ENCODE results near the gene FOXO3. TPM values are rescaled to one million over a fixed set of nuclear protein-coding genes. Genes with fewer than 3 reads are reported as not detected.

FOXO3 gene
- total RNA-seq, 3 donors from 2014 or later: 52.4 to 60.4 (median 60.1) TPM

- no peak overlapping the region for H3K4me3 ChIP-seq
- intact Hi-C loops (cut with DNase I, micrococcal nuclease): loop anchor here (2.0 to 10.0 kb wide), 4 partner anchors 295 to 533 kb away; no protein-coding TSS in a partner anchor
- H3K36me3 ChIP-seq (ENCODE audit: low read depth): no peaks in the 10 kb centered on the region
- peak in 2 of 3 donors; percentile 67 to 83 for DNase-seq
- peak; percentile 65 for TF ChIP-seq CTCF (IDR thresholded peaks at IDR 0.05)
- no peaks in the 10 kb centered on the region for H3K9me3 ChIP-seq
- ATAC-seq: peak; percentile 94
- H3K4me1 ChIP-seq (ENCODE audit: low read depth): no peaks in the 10 kb centered on the region
These were observed 18.6 kb upstream of the FOXO3 start for GRCh38 chr6:108541843-108542759.

GRCh38 chr6:108543175-108543940 lies 17.4 kb upstream of the FOXO3 start:
- H3K4me1 ChIP-seq (ENCODE audit: low read depth): no peaks in the 10 kb centered on the region
- H3K36me3 ChIP-seq (ENCODE audit: low read depth): no peaks in the 10 kb centered on the region
- ATAC-seq (no peak), DNase-seq (no peak)
- no peak overlapping the region for H3K4me3 ChIP-seq
- TF ChIP-seq CTCF (IDR thresholded peaks at IDR 0.05): no peak
- H3K9me3 ChIP-seq: no peaks in the 10 kb centered on the region
- intact Hi-C loops (cut with DNase I, micrococcal nuclease): loop anchor here (2.0 to 10.0 kb wide), 4 partner anchors 294 to 531 kb away; no protein-coding TSS in a partner anchor

- Histone ChIP-seq H3K36me3 (ENCODE audit: low read depth) (no peaks in the 10 kb centered on the region), H3K4me3 (no peak overlapping the region), H3K9me3 (no peaks in the 10 kb centered on the region), H3K4me1 (ENCODE audit: low read depth) (no peaks in the 10 kb centered on the region)
- intact Hi-C loops (cut with DNase I, micrococcal nuclease): loop anchor here (5.0 to 10.0 kb wide), 3 partner anchors 293 to 530 kb away; no protein-coding TSS in a partner anchor
- DNase-seq: no peak
- ATAC-seq: no peak
- no peak for TF ChIP-seq CTCF (IDR thresholded peaks at IDR 0.05)
These were observed 16.1 kb upstream of the FOXO3 start for GRCh38 chr6:108544606-108545005.

- no peak for DNase-seq
- no peaks in the 10 kb centered on the region for H3K9me3 ChIP-seq
- no peaks in the 10 kb centered on the region for H3K4me1 ChIP-seq (ENCODE audit: low read depth)
- TF ChIP-seq CTCF (IDR thresholded peaks at IDR 0.05): no peak
- no peak for ATAC-seq
- intact Hi-C loops (cut with DNase I, micrococcal nuclease): loop anchor here in 1 of 2 donors (10.0 kb wide), 1 partner anchor 528 kb away; no protein-coding TSS in a partner anchor
- H3K4me3 ChIP-seq: no peak overlapping the region
- no peaks in the 10 kb centered on the region for H3K36me3 ChIP-seq (ENCODE audit: low read depth)
These were observed 14.4 kb upstream of the FOXO3 start for GRCh38 chr6:108546079-108547049.

- Histone ChIP-seq H3K4me1 (ENCODE audit: low read depth) (no peaks in the 10 kb centered on the region), H3K4me3 (no peak overlapping the region), H3K36me3 (ENCODE audit: low read depth) (no peaks in the 10 kb centered on the region), H3K9me3 (no peaks in the 10 kb centered on the region)
- intact Hi-C loops (cut with DNase I, micrococcal nuclease): loop anchor here in 1 of 2 donors (10.0 kb wide), 1 partner anchor 526 kb away; no protein-coding TSS in a partner anchor
- no peak for DNase-seq
- TF ChIP-seq CTCF (IDR thresholded peaks at IDR 0.05): no peak
- no peak for ATAC-seq
These were observed 11.5 kb upstream of the FOXO3 start for GRCh38 chr6:108549241-108549640.

Measured in mucosa of descending colon (tissue), 3 donors.